Left lung (tissue), 10 donors: Measurements from ENCODE around the gene SLC16A12. TPM values are rescaled to one million over a fixed set of nuclear protein-coding genes. Genes with fewer than 3 reads are reported as not detected.
"Not testable (repeated sequence)": the region's sequence is repeated elsewhere in the genome, so short reads cannot be mapped to it uniquely, and the experiment has no call there.

Experiments used
- ATAC-seq: fragments of 200-7000 bp; cut with Tn5 transposase; one replicate; pipeline ENCODE4 v1.9.1; 2020; ENCODE audit warnings: moderate library complexity
- DNase-seq, 4 donors: peaks; one replicate each; pipeline ENCODE4 v3.0.0-alpha.2; 2013 to 2020
- H3K27ac ChIP-seq, 2 donors: fragments of 200-600 bp; sonication (generic) in 1 of 2; one replicate each; pipeline versions ENCODE4 v1.5.0 to v1.8.0; 2020 to 2021
- H3K27me3 ChIP-seq, 2 donors: fragments of 200-600 bp; sonication (generic) in 1 of 2; one replicate each; pipeline versions ENCODE4 v1.5.0 to v1.8.0; 2020 to 2021
- H3K36me3 ChIP-seq, 2 donors: fragments of 200-600 bp; sonication (generic) in 1 of 2; one replicate each; pipeline versions ENCODE4 v1.5.0 to v1.8.0; 2020 to 2021
- H3K4me1 ChIP-seq, 2 donors: fragments of 200-600 bp; one replicate each; pipeline ENCODE4 v1.8.0; 2021
- H3K4me3 ChIP-seq, 2 donors: fragments of 200-600 bp; sonication (generic) in 1 of 2; one replicate each; pipeline versions ENCODE4 v1.5.0 to v1.8.0; 2020 to 2021; ENCODE audit warnings: mild to moderate bottlenecking in 1 of 2
- H3K9me3 ChIP-seq, 2 donors: fragments of 200-600 bp; sonication (generic) in 1 of 2; one replicate each; pipeline versions ENCODE4 v1.5.0 to v1.8.0; 2020 to 2021
- intact Hi-C, 2 donors: fragments of 100-400 bp; cut with DNase I; formaldehyde crosslinking; loops; one replicate each; pipeline versions ENCODE4 v1.11.2 to v1.14.2; 2022
- polyA plus RNA-seq, 6 donors: library from polyadenylated mRNA; unstranded; fragments of 120-200 nt; gene quantifications; one replicate each; pipeline ENCODE4 v1.2.1, GENCODE V29; 2013; ENCODE audit not compliant: insufficient read length in 6 of 6
- total RNA-seq, 2 donors: library from RNA; stranded (reverse); fragmentation: NEBNext Ultra II Directional; extraction: Animal tissue kit (Norgen Biotek cat#: 25700); gene quantifications; one replicate each; pipeline ENCODE4 v1.2.1, GENCODE V29; 2021
- TF ChIP-seq, protein P1 (sequence below), 2 donors: fragments of 200-600 bp; sonication (generic) in 1 of 2; IDR thresholded peaks; one replicate each; pipeline versions ENCODE4 v1.5.0 to v1.8.0; 2021; ENCODE audit warnings: antibody characterized with exemption in 2 of 2
- donor health status: DM: no; HTN: yes; CAD: no.
- donor health status: DM: no; HTN: no; CAD: no.

SLC16A12 gene
- total and polyA plus RNA-seq, 8 donors = 0.90 to 6.3 (median 1.3) TPM

DNA sequence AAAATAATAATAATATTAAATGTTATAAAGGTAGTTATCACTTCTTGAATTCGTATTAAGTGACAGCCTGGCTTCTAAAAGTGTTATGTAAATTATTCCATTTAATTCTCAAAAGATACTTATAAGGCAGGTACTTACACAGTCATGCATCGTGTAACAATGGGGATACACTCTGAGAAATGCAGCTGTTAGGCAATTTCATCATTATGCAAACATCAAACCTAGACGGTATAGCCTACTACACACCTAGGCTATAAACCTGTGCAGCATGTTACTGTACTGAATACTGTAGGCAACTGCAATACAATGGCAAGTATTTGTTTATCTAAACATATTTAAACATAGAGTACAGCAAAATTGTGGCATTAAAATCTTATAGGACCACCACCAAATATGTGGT is 141.5 kb downstream of the SLC16A12 start:
- TF ChIP-seq, protein P1, sequence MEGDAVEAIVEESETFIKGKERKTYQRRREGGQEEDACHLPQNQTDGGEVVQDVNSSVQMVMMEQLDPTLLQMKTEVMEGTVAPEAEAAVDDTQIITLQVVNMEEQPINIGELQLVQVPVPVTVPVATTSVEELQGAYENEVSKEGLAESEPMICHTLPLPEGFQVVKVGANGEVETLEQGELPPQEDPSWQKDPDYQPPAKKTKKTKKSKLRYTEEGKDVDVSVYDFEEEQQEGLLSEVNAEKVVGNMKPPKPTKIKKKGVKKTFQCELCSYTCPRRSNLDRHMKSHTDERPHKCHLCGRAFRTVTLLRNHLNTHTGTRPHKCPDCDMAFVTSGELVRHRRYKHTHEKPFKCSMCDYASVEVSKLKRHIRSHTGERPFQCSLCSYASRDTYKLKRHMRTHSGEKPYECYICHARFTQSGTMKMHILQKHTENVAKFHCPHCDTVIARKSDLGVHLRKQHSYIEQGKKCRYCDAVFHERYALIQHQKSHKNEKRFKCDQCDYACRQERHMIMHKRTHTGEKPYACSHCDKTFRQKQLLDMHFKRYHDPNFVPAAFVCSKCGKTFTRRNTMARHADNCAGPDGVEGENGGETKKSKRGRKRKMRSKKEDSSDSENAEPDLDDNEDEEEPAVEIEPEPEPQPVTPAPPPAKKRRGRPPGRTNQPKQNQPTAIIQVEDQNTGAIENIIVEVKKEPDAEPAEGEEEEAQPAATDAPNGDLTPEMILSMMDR (IDR thresholded peaks at IDR 0.05) = no peak
- intact Hi-C loops = no loop called here
- ATAC-seq = no peak

GRCh38 chr10:89392974-89393373 is 142.4 kb downstream of the SLC16A12 start:
- DNase-seq (peak in 1 of 4 donors; percentile 77), ATAC-seq (peak; percentile 83)
- Histone ChIP-seq H3K36me3 (no peaks in the 10 kb centered on the region), H3K4me3 (peak overlapping the region; percentile 33 to 61), H3K9me3 (no peaks in the 10 kb centered on the region), H3K27me3 (no peaks in the 10 kb centered on the region), H3K27ac (peak overlapping the region; percentile 87 to 90), H3K4me1 (peaks cover 12 to 39% of the 10 kb centered on the region in 2 donors)
- intact Hi-C loops = no loop called here
- TF ChIP-seq, protein P1 (IDR thresholded peaks at IDR 0.05) = no peak

More for the DNA sequence above, 141.5 kb downstream of the SLC16A12 start:
- peaks cover 12 to 42% of the 10 kb centered on the region in 2 donors for H3K4me1 ChIP-seq
- H3K4me3 ChIP-seq = peak overlapping the region in 1 of 2 donors; percentile 61
- H3K9me3 ChIP-seq = no peaks in the 10 kb centered on the region
- DNase-seq = no peak
- H3K36me3 ChIP-seq = no peaks in the 10 kb centered on the region
- no peaks in the 10 kb centered on the region for H3K27me3 ChIP-seq
- H3K27ac ChIP-seq = peak overlapping the region in 1 of 2 donors; percentile 87

- no peaks in the 10 kb centered on the region for H3K36me3 ChIP-seq
These were observed 143.3 kb downstream of the SLC16A12 start, which contains the start of gene IFIT1 for GRCh38 chr10:89391907-89392756. Gene IFIT1, plus strand, starts transcription at chr10:89392623. Its CDS starts 90 bp downstream, at chr10:89392713.

DNA sequence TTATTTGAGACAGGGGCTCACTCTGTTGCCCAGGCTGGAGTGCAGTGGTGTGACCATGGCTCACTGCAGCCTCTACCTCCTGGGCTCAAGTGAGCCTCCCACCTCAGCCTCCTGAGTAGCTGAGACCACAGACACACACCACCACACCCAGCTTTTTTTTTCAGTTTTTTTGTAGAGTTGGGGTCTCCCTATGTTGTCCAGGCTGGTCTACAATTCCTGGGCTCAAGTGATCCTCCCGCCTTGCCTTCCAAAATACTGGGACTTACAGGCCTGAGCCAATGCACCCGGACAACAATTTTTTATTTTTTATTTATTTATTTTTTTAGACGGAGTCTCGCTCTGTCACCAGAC is 144.2 kb downstream of the SLC16A12 start:
- H3K9me3 ChIP-seq, H3K36me3 ChIP-seq, H3K27me3 ChIP-seq, intact Hi-C loops, DNase-seq, ATAC-seq: not testable (repeated sequence)
- H3K4me1 ChIP-seq = peaks cover 12 to 29% of the 10 kb centered on the region in 2 donors
- H3K4me3 ChIP-seq = peak overlapping the region in 1 of 2 donors; percentile 61
- H3K27ac ChIP-seq = peak overlapping the region in 1 of 2 donors; percentile 16

More at GRCh38 chr10:89391907-89392756, 143.3 kb downstream of the SLC16A12 start, which contains the start of gene IFIT1:
- DNase-seq = peak in 3 of 4 donors; percentile 66 to 92 (median 81)
- TF ChIP-seq, protein P1 (IDR thresholded peaks at IDR 0.05) = no peak
- Histone ChIP-seq H3K27me3 (no peaks in the 10 kb centered on the region), H3K9me3 (no peaks in the 10 kb centered on the region), H3K4me1 (peaks cover 12 to 33% of the 10 kb centered on the region in 2 donors), H3K4me3 (peak within 1 kb of the TSS; percentile 33 to 61), H3K27ac (peak within 1 kb of the TSS; percentile 87 to 90)
- peak; percentile 96 for ATAC-seq
- intact Hi-C loops = no loop called here

DNA sequence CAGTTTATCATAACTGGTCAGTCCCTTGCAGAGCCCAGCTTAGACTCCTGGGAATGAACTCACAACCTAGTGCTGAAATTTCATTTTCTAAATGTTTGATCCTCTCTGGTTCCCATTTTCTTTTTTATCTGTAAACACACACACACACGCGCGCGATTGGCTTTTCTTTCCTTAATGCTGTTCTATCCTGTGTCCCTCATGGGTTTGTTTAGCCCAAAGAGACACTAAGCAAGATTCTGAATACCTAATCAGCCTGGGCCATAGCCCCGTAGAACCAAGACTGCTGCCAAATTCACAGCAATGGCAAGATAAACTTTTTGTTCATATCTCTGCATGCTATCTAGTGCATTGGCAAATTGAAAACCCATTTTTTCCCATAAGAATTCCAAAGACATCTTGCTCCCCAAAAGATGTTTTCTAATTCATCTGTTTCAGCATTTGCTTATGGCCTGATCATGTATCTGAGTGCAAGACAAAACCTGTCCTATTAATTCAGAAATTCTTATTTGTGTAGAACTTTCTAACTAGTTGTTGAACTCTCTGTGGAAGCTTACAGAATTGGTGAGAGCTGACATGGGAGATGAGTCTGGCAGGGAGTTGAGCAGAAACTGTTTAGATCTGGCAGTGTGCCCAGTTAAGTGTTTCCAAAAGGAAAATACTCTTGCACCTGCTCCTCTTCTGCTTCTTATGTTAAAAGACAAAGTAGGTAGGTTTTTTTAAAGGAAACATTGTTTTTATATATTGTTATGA is 144.7 kb downstream of the SLC16A12 start:
- no peaks in the 10 kb centered on the region for H3K36me3 ChIP-seq
- TF ChIP-seq, protein P1 (IDR thresholded peaks at IDR 0.05) = no peak
- ATAC-seq (no peak), DNase-seq (no peak)
- intact Hi-C loops = no loop called here
- no peaks in the 10 kb centered on the region for H3K27me3 ChIP-seq
- peak overlapping the region in 1 of 2 donors; percentile 16 for H3K27ac ChIP-seq
- H3K4me3 ChIP-seq = no peak overlapping the region
- no peaks in the 10 kb centered on the region for H3K9me3 ChIP-seq
- H3K4me1 ChIP-seq = peaks cover 12 to 30% of the 10 kb centered on the region in 2 donors
